GM21526 (cell line): ENCODE data around the gene NCOA6.
A peak's percentile ranks its signal among the peaks of the same experiment; 100 is the strongest.
"Not testable (repeated sequence)": the region's sequence is repeated elsewhere in the genome, so short reads cannot be mapped to it uniquely, and the experiment has no call there.

Source experiments
- ATAC-seq: cut with Tn5 transposase; IDR thresholded peaks from one replicate; pipeline ENCODE4 v1.9.1; 2021; ENCODE audit warnings: moderate library complexity; ENCODE audit not compliant: unreplicated experiment, low FRiP score

The NCOA6 gene

DNA sequence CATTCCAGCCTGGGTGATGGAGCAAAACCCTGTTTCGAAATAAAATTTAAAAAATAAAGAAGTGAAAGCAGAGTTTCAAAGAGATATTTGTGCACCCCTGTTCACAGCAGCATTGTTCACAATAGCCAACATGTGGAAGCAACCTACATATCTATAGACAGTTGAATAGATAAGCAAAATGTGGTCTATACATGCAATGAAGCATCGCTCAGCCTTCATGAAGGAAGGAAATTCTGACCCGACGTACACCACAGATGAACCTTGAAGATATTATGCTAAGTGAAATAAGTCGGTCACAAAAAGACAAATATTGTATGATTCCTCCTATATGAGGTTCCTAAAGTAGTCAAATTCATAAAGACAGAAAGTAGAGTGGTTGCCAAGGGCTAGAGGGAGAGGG lies 6.5 kb upstream of the NCOA6 start:
- ATAC-seq, result no peak

DNA sequence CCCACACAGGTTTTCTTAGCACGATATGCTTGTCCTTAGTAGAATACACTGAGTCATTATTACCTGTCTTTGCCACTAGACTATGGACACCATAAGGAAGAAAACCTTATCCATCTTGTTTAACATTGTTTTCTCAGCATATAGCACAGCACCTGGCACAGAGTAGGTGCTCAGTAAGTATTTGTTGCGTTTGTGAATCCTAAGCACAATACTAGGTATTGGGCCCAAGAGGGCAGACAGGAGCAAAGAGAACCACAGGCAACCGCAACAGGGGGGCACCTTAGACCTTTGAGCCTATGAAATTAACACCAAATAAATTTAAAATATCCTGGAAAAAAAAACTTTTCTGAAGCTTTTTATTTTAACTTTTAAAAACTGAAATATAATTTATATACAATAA lies 3.7 kb upstream of the NCOA6 start:
- no peak for ATAC-seq

DNA sequence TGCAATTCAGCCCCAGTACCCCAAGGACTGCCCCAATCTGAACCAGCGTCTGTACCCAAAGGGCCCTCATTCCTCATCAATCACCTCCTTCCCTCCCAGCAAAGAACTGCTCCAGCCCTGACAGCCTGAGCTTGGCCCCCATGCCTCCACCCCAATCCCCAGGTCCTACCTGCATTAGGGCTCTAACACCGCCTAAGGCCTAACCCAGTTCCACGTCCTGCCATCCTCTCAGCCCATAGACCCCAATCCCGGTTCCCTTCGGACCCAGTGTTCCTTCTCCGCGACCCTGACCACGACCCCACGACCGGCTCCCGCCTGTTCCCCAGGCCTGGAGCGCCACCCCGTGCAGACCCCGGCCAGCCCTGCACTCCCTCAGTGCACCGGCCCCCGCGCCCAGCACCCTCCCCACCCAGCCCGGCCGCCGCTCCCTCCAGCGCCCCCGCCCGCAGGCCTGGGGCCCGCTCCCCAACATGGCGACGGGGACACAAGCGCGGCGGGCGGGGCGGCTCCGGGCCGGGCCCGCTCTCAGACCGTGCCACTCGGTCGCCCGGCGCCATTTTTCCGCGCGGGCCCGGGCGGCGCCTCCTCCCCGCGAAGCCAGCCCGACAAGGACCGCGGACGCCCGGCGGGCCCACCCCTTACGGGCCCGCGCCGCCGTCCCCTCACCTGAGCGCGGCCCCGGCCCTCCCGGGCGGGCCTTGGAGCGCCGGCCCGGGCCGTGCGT lies 483 bp downstream of the NCOA6 start:
- peak; percentile 50 for ATAC-seq

DNA sequence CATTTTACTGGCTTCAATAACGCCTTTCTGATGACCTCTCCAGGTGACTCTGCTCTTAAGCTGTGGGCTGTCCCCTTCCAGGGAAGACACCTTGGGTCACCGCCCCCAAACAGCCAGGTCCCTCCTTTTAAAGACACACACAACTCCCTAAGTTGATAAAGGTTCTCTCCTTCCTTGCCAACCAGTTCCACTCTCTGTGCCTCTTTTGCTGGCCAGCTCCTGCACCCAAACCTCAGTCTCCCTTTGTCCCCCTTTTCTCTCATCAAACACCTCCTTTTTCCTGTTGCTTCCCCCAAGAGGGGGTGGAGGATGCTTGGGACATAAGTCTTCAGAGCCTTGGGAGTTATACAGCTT lies 1.0 kb downstream of the NCOA6 start:
- peak; percentile 49 for ATAC-seq

DNA sequence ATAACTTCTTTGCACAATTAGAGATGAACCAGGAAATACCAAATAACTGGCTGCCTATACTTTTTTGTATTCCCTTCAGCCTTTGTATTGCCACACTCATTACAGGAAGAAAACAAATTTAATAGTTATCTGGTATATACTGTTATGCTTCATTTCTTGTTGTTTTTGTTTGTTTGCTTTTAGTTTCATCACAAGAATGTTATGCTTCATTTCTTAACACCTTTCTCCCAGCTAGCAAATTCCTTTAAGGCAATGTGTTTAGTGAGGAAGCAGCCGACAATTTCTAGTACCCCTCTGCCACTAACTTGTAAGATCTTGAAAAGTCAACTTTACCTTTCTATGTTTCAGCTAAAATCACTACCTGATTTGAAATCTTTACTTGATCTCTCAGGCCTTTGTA lies 1.4 kb downstream of the NCOA6 start:
- no peak for ATAC-seq

DNA sequence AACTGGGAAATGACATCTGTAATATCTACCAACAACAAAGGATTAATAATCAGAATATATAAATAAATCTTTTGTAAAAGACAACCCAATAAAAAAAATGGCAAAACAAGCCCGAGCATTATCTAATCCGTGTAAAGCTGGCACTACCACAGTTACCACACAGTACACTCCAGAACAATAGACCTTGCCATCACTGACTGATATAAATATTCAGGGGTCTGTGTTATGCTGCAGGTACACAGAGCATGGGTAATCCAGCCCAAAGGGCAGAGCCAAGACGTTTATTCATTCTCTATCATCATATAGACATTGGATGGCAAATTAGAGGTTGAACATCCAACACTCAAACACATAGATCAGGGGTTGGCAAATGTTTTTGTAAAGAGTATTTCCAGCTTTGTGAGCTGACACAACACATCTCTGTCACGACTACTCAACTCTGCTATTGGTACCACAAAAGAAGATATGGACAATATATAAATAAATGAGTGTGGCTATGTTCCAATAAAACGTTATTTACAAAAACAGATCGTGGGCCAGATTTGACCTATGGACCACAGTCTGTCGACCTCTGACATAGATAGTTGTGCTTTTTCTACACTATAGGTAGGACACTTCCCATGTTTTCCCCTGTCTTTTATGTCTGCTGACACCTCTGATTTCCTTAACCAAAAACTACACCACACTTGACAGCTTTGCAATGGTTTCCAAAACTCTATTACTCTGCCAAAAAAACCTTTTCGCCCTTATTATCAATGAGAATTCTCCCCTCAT lies 4.5 kb downstream of the NCOA6 start:
- ATAC-seq, result no peak

DNA sequence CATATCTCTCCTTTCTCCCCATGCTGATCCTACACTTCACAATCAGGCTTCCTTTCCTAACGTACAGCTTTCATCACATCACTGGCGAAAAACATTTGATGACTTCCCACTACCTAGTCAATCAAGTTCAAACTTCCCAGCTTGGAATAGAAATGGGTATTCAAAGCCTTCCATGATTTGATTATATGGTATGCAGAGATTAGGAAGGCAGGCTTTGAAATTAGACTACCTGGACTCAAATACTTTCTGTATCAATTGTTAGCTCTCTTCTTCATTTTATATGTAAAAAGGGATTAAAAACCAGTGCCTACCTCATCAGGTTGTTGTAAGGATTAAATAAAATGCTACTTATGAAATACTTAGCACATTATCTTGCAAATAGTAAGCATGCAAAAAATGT lies 7.7 kb downstream of the NCOA6 start:
- no peak for ATAC-seq

DNA sequence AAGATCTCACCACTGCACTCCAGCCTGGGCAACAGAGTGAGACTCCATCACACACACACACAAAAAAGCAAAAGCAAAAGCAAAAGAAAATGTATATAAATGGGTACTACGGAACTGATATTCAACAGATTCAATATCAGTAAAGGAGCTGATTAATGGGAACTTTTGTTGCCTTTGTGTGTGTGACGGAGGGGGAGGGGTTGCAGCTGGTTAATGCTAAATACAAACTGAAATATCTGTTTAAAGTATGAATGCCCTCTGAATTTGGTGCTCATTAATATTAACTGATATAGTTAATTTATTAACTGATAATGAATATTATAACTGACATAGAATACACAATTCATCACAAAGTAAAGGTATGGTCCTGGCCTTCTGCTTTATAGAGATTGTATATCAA lies 8.4 kb downstream of the NCOA6 start:
- ATAC-seq, result no peak

DNA sequence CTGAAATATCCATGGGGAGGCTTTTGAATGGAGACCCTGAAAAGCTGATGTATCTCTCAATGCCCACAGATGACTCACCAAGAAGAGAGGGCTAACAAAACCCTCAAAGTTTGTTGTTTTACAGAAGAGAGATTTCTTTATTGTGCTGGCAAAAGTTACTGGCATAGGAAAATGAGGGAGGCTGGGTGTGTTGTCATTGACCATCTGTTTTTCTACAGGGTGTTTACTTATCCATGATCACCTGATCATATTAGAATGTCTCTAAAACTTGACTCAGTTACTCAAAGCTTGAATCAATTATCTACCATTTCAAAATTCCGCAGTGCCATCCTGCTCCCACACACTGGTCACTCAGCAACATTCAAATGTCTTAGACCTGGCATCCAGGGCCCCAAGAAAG lies 9.8 kb downstream of the NCOA6 start:
- ATAC-seq, result no peak

DNA sequence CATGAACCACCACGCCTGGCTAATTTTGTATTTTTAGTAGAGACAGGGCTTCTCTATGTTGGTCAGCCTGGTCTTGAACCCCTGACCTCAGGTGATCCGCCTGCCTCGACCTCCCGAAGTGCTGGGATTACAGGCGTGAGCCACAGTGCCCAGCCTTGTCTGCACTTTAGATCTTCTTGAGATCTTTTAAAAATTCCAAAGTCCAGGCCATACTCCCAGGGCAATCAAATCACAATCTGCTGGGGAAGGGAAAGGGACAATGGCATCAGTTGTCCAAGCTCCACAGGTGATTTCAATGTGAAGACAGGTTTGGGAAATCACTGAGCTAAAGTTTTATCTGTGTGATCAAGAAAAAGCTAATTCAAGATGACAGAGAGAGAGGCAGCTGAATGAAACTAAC lies 16.9 kb downstream of the NCOA6 start:
- no peak for ATAC-seq

DNA sequence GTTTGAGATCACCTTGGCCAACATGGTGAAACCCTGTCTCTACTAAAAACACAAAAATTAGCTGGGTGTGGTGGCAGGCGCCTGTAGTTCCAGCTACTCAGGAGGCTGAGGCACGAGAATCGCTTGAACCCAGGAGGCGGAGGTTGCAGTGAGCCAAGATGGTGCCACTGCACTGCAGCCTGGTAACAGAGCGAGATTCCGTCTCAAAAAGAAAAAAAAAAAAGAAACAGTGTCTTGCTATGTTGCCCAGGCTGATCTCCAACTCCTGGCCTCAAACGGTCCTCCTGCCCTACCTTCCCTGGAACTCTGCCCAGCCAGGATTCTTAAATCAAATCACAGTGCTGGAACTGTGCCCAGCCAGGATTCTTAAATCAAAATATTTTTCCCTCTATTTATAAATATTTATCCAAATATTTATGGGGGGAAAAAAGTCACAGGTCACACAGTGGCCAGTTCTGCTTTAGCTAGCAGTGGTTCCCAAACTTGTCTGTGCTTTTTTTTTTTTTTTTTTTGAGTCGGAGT lies 17.4 kb downstream of the NCOA6 start:
- ATAC-seq, result not testable (repeated sequence)

DNA sequence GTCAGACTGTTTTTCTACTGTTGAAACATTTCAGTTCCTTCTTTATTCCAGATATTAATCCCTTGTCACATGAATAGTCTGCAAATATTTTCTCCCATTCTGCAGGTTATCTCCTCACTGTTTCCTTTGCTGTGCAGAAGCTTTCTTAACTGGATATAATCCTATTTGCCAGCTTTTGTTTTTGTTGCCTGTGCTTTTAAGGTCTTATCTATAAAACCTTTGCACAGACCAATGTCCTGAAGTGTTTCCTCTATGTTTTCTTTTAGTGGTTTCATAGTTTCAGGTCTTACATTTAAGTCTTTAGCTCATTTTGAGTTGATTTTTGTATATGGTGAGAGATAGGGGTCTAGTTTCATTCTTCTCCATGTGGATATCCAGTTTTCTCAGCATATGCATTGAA lies 19.2 kb downstream of the NCOA6 start:
- ATAC-seq, result no peak

DNA sequence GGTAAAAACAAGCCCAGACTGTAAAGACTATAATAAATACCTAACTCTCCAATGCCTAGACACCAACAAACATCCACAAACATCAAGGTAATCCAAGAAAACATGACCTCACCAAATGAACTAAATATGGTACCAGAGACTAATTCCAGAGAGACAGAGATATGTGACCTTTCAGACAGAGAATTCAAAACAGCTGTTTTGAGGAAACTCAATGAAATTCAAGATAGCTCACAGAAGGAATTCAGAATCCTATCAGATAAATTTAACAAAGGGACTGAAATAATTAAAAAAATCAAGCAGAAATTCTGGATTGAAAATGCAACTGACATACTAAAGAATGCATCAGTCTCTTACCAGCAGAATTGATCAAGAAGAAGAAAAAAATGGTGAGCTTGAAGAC lies 26.6 kb downstream of the NCOA6 start:
- ATAC-seq, result no peak

DNA sequence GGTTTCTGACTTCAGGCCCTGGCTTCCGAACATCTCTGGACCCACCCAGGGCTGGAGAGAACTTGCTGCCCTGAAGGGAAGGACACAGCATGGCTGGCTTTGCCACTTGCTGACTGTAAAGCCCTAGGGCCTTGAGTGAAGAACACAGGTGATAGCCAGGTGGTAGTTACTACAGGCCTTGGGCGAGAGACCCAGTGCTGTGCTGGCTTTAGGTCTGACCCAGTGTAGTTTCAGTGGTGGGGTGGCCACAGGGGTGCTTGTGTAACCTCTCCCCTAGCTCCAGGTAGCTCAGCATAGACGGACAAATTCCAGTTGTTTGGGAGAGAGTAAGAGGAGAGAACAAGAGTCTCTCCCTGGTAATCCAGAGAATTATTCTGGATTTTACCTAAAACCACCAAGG lies 27.1 kb downstream of the NCOA6 start:
- no peak for ATAC-seq

DNA sequence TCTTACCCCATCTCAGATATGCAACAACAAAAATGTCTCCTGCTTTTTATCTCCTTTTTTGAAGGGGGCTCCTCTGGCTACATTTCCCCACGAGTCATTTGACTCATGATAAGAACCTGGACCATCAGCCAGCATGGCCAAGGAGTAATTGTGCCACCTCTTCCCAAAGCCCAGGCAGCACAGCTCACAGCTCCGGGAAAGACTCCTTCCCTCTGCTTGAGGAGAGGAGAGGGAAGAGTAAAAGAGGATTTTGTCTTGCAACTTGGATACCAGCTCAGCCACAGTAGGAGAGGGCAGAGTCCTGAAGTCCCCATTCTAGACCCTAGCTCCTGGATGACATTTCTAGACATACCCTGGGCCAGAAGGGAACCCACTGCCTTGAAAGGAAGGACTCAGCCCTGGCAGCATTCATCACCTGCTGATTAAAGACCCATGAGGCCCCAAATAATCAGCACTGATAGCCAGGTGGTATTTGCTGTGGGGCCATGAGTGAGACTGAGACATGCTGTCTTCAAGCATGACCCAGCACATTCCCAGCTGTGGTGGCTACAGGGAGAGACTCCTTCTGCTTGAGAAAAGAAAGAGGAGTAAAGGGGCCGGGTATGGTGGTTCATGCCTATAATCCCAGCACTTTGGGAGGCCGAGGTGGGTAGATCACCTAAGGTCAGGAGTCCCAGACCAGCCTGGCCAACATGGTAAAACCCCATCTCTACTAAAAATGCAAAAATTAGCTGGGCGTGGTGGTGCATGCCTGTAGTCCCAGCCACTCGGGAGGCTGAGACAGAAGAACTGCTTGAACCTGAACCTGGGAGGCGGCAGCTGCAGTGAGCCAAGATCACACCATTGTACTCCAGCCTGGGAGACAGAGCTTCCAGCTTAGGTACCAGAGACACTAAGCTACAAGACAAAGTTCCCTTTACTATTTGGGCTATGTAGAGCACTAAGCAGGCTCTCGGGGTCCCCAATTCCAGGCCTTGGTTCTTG lies 28.1 kb downstream of the NCOA6 start:
- ATAC-seq, result no peak

DNA sequence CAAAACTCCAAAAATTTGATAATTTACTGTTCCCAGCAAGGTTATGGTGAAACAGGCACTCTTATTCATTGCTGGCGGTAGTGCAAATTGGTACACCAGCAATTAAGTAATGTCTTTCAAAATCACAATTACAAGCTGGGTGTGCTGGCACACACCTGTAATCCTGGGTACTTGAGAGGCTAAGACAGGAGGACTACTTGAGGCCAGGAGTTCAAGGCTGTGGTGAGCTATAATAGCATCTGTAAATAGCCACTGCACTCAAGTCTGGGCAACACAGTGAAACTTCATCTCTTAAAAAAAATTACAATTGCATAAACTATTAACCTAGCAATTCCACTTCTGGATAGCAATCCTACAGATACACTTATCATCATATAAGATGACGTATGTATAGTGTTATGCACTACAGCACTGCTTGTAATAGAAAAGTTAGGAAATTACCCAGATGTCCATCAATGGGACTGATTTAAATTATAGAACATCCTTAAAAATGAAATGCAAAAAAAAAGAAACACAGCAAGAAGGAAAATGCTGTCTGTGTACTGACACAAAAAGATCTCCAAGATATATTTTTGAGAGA lies 31.4 kb downstream of the NCOA6 start:
- ATAC-seq, result no peak

DNA sequence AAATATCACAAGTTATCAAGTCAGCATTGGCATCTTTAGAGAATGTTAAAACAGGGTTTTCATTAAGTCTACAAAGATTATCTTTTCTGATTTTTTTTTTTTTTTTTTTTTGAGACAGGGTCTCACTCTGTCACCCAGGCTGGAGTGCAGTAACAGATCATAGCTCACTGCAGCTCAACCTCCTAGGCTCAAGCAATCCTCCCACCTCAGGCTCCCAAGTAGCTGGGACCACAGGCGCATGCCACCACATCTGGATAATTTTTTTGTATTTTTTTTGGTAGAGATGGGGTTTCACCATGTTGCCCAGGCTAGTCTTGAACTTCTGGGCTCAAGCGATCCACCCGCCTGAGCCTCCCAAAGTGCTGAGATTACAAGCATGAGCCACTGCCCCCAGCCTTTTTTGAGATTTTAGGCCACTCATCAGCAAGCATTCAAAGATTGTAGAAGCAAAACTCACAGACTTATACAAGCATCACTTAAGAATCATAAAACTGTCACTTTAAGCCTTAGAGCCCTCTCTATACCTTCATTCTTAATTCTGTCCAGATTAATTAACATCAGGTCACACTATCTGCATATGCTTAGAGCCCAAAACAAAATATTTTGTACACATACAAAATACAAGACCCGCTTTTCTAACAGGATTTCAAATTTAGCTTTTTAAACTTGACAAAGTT lies 32.6 kb downstream of the NCOA6 start:
- ATAC-seq, result no peak

DNA sequence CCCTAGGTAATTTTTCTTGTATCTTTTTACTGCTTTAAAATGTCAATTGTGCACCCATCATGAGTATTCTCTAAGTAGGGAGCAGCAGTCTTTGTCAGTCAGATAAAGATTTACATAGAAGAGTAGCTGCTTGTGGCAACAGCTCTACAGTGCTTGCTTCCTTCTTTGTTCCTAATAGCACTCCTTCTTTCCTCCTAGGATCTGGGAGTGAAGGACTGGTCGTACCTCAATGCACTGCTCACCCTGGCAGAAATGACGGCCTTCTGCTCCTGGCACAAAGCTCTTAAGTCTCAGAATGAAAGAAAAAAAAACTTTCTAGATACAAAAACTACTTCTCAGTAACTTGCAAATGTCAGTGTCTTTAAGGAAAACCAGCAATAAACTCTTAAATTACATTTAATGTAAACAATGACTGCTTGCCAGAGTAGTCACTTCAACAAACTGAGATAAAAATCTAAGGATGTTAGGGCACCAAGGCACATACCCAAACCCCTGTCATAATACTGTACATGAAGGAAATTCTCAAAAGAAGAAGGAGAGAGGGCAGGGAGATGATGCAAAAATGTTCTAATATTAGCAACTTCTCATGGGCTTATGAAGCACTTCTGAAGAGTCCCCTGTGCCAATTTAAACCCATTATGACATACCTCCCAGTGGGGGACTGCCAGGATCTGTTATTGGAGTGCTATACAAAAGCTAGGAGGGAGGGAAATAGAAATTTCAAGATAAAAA lies 34.0 kb downstream of the NCOA6 start:
- no peak for ATAC-seq

DNA sequence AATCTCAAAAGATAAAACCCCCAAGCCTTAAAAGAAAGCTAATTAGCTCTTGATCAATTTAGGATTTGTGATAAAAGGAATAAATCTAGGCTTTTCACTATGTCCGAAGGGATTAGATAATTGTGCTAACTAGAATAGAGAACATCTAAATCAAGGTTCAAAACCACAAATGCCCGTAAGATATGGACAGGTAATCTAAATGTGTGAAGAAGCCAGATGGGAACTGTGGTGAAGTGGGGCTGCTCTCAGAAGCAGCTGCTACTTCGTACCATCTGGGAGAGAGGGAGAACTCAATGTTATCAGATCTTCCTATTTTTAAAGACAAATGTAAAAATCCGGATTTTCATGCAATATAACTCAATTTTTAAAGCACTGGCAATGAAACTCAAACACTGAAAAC lies 44.2 kb downstream of the NCOA6 start:
- no peak for ATAC-seq
